NCI-H1092 treated with DMSO at 0.1 percent for 48 hours (cell line): ENCODE data around the gene ROS1.

Experiments
- DNase-seq: peaks from one replicate; lab custom pipeline; 2025; lab: John Stamatoyannopoulos, UW

Gene ROS1

GRCh38 chr6:117440706-117441525 is 15.2 kb upstream of the ROS1 start:
- DNase-seq, result no peak

GRCh38 chr6:117432273-117432672 is 6.5 kb upstream of the ROS1 start:
- no peak for DNase-seq

DNA sequence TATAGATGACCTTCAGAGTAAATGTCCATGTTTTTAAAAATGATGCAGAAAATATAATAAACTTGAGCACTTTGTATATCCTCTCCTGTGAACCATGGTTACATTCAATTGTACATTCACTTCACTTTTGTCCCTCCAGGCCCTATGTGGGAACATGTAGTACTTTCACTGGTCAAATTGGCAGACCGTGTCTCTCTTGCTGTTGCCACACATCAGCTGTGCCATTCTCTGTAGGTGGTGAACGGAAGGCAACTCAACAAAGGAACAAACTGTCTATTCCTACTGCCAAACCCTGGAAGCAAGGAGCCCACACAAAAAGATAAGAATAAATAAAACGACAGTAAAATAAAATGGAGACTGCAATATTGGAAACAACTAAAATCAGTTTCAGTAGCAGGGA is 2.0 kb downstream of the ROS1 start:
- DNase-seq, result no peak

DNA sequence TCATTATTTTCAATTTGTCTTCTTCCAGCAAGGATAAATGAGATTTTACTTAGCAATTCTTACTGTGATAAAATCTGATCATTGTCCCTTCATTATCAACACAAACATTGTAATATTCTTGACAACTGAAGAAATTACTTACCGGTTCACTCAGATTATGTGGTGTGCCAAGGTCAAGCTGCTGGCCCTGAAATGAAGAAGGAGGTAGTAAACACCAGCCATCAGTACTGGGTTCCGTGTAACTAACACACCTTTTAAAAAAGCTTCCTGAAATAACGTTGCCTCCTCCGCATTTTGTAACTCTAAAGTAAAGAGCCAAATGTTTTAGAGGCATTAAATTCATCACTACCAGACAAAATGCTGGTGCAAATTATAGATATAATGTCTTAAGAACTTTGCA is 7.4 kb downstream of the ROS1 start:
- no peak for DNase-seq

DNA sequence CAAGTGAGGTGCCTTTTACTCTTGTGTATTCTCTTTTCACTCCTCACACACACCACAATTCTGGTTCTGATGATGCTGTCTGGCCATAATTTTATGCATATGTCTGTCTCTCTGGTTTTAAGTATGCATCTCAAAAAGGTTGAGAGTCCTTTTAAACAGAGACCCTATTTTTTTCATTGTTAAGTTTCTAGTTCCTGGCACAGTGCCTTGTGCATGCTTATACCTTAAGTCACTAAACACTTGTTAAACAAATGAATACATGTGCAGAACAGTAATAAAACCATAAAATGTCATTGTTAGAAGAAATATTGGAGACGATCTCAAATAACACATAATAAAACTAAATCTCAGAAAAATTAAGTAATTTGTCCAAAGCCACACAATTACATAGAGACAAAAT is 7.9 kb downstream of the ROS1 start:
- DNase-seq, result no peak

- DNase-seq, result no peak
Measured at GRCh38 chr6:117414770-117415169, 11.0 kb downstream of the ROS1 start.

DNA sequence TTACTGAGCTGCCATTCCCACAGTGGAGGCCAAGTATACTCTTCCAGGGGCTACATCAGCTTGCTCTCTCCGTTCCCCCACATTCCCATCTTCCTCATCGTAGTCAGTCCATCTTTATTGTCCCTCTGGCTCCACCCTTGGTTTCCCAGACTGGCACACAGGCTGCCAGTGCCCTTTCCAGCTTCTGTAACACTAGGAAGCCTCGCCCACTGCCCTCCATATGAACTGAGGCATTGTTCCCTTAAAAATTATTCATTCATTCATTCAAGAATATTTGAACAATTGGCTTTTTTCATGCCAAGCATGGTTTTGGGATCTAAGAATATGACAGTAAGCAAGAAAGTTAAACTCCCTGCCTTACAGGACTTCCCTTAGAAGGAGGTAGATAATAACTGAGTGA is 14.3 kb downstream of the ROS1 start:
- DNase-seq, result no peak

- no peak for DNase-seq
Measured at GRCh38 chr6:117409863-117410262, 15.9 kb downstream of the ROS1 start.

DNA sequence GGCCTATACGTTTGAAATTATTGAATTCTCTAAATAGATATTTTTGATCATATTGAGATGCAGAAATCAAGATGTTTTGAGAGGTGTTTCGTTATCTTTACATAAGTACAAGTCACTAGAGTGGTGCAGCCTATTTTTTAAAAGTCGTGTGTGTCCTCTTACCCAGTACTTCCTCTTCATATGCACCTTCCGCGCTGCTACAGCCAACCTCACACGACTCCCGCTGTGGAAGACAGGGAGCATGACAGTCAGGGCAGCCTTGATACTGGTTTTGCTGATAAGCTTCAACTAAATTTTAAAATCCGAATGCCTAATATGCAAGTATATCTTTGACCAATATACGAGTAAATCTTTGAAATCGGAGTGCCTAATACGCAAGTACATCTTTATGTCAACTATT is 16.3 kb downstream of the ROS1 start:
- DNase-seq, result no peak

- no peak for DNase-seq
Measured at GRCh38 chr6:117404548-117404947, 21.2 kb downstream of the ROS1 start.

DNA sequence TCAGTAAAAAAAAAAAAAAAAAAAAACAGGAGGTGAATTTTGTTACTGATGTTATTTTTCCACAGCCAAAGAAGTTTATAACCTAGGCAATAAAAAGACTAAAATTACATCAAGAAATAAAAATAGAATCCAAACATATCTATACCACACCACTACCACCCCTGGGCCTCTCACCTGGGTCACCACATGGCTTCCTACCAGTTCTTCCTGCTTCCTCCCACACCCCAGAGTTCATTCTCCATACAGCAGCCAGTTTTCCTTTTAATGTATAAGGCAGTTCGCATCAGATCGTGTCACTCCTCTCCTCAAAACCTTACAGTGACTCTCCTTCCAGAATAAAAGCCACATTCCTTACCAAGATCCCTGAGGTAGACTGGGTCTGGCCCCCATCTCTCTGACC is 23.9 kb downstream of the ROS1 start:
- DNase-seq, result no peak

GRCh38 chr6:117399924-117400323 is 25.8 kb downstream of the ROS1 start:
- DNase-seq, result no peak

DNA sequence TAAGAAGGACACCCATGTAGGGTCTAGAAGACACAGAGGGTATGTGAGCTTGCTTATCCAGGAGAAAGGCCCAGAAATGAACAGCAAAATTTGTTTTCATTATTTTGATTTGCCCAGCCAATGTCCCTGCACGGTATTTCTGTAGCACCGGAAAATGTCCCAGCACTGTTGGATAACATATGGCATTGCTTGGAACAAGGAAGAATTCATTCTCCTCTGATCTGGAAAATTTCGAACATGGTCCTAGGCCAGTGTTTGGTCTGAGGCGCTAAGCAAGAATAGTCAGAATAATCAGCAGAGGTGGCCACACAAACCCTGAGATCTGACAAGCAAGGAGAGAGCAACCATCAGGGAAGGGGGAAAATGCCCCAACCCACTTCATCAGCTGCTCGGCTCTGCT is 26.6 kb downstream of the ROS1 start:
- no peak for DNase-seq

DNA sequence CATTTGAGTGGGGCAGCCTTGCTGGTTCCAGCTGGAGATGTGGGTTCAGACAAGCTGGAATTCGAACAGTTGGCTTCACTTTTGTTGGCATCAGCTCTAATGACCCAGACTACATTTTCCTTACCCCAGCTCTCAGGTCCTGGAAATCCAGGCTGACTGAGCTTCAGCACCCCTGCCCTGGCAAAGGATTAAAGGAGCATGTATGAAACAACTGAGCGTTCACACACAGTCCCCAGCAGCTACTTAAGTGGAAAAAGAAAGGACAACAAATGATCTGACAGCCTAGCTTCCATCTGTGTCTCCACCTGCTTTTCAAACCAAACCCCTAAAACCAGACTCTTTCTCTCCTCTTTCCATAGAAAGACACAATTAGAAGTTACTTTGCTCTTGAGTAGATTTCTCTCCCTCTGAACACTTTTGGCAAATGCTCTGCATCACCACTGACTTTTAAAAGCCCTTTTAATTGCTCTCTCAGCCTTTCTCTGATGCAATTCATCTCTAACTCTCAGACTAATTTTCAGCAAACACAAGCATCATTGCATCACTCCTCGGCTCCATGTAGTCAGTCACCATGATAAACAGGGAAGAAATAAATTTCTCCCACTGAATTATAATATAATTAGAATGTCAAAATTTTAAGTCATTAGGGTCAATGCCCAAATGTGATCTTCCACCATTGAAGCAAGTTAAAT is 28.1 kb downstream of the ROS1 start:
- DNase-seq, result no peak

DNA sequence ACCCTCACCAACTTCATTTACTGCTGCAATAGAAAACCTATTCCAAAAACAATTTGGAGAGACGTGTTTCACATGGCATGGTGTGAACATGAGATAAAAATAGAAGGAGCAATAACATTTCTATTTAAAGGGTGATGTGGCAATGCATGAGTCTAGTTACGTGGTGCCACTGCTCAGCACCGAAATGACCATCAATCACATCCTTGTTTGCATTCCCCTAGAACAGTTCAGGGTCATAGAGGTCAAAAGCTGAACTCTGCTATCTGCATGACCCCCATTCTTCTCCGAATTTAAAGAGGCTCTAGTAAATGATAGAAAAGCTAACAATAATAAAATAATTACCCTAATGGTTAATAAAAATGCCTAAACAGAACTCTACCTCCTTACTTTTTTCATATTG is 29.5 kb downstream of the ROS1 start:
- no peak for DNase-seq

- DNase-seq, result no peak
Measured at GRCh38 chr6:117395164-117395563, 30.6 kb downstream of the ROS1 start.

- DNase-seq, result no peak
Measured at GRCh38 chr6:117393045-117393444, 32.7 kb downstream of the ROS1 start.

DNA sequence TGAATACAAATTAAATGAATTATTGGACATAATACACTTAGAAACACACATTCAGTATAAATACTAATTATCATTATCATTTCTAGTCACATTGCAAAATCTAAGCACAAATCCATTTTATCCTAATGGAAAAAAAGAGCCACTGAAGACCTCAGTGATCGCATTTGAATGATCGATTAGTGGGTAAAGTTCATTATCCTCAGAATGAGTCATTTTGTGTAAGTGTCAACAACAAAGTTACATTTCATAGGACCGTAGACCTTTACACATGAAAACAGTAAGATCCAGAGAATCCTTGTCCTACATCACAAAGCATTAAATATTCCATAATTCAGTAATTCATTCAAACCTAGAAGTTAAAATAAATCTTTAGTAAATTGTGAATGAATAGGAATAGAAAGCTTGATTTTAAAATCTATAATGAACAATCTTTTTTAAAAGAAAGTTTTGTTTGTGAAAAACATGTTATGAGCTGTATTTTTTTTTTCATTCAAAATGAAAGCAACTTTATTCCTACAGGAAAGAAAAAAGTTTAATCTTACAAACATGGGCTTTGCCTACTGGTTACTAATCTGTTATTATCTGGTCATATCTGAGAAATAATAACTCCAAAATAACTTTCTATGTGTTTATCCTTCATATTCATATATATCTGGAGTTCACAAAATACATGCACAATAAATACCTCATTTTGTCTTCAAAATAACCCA is 33.7 kb downstream of the ROS1 start:
- DNase-seq, result no peak

GRCh38 chr6:117389227-117390057 is 36.3 kb downstream of the ROS1 start:
- DNase-seq, result no peak

DNA sequence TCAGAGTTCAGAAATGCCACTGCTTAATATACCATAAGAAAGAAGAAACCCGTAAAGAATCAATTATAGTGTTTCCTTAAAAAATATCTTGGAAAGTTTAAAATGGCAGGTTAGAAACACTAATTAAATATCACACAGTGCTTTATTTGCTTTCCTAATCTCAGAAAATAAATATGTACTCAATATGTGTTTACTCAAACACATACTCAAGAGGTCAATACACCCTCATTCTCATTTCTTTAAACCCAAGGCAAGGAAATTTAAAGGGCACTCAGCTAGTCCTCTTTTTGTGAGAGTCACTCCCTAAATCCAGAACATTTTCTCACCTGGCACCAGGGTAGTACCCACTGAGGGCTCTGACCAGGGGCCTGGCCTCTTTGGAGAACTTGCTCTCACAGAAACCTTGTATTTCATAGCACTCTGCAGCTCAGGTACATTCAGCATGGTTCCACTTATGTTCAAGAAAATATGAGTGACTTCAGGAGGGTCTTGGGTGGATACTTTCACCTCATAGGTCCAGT is 38.2 kb downstream of the ROS1 start:
- no peak for DNase-seq

DNA sequence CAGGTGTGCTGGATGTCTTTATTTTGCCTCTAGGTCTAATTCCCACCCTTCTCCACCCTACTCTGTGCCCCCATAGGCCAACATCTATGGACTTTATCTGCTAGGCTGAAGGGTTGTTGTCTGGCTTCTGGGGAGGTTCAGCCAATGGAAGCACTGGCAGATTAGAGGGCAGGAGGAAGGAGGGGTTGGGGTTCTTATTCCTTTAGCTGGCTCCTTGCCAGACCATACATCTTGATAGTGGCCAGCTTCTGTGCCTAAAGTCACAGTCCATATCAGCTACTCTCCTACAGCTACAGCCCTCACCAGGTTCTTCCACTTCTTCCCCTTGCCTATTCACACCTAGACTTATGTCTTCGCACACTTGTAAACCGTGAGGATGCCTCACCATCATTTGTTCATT is 41.1 kb downstream of the ROS1 start:
- DNase-seq, result no peak

GRCh38 chr6:117381749-117382148 is 44.0 kb downstream of the ROS1 start:
- DNase-seq, result no peak
